GM18498 (cell line): Measurements from ENCODE around the gene TCEAL1.

ENCODE experiments used
- ATAC-seq: cut with Tn5 transposase; IDR thresholded peaks from one replicate; pipeline ENCODE4 v1.9.1; 2021; ENCODE audit warnings: mild to moderate bottlenecking, moderate library complexity; ENCODE audit not compliant: unreplicated experiment

Gene TCEAL1

DNA sequence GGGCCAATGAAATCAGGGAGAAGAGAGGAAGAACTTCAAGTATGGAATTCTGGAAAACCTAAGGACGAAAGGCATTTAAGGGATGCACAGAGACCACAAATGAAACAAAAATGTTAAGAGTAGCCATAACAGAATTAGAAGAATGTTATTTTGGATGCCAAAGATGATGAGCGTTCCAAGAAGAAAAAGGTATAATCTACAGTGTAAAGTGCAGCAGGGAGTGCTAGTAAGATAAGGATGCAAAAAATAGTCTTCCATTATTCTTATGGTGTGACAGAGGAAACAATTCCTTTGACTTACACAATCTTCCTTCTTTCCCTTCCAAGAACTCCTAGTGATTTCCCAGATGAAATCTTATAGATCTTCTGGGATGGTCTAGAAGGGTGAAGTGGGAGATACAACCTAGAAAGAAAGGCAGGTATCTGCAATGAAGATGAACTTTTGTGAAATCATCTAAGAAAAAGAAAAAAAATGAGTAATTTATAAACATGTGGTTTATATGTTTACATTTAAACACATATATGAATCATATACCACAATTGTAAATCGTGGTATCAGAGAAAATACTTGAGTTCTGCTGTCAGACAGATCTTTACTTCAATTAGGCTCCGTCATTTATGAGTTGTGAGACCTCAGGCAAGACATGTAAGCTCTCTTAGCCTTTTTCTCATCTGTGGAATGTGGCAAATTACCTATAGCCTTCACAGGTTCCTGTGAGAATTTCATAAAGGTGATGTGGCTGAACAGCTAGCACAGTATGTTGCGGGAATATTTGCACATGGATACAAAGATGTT lies 49.6 kb downstream of the TCEAL1 start:
- no peak for ATAC-seq
